Dendritic cell treated with granulocyte-macrophage colony-stimulating factor and Interleukin-4, amounts not matched to agents 40 ng/mL and 50 ng/mL, for 4 days (primary cell): ENCODE results near the gene DNAH8.

Experiments
- H3K27ac Mint-ChIP-seq: one replicate; pipeline ENCODE4 v1.8.0; 2022; ENCODE audit warnings: mild to moderate bottlenecking, mixed read lengths
- H3K27me3 Mint-ChIP-seq: one replicate; pipeline ENCODE4 v1.8.0; 2022; ENCODE audit warnings: mild to moderate bottlenecking, mixed read lengths
- H3K36me3 Mint-ChIP-seq: one replicate; pipeline ENCODE4 v1.8.0; 2022; ENCODE audit warnings: low read depth, mixed read lengths
- H3K4me1 Mint-ChIP-seq: one replicate; pipeline ENCODE4 v1.8.0; 2022; ENCODE audit warnings: low read depth, mixed read lengths
- H3K4me3 Mint-ChIP-seq: one replicate; pipeline ENCODE4 v1.8.0; 2022; ENCODE audit warnings: mild to moderate bottlenecking, moderate library complexity, mixed read lengths
- H3K9me3 Mint-ChIP-seq: one replicate; pipeline ENCODE4 v1.8.0; 2022; ENCODE audit warnings: mixed read lengths
- intact Hi-C: fragments of 100-400 bp; cut with micrococcal nuclease; formaldehyde crosslinking; loops from one replicate; pipeline ENCODE4 v1.15.0; 2022

Gene DNAH8

GRCh38 chr6:39048481-39049399 is 333.6 kb downstream of the DNAH8 start, which contains the start of gene GLP1R:
Gene GLP1R, plus strand, starts transcription at chr6:39048781. Its CDS starts 60 bp downstream, at chr6:39048841.
- Mint-ChIP-seq H3K4me3 (peak within 1 kb of the TSS; percentile 52), H3K27me3 (peaks cover 72% of the 10 kb centered on the region), H3K9me3 (no peaks in the 10 kb centered on the region), H3K36me3 (no peaks in the 10 kb centered on the region), H3K27ac (no peak within 1 kb of the TSS), H3K4me1 (peaks cover 30% of the 10 kb centered on the region)
- intact Hi-C loops: no loop called here

GRCh38 chr6:39049575-39050283 is 334.6 kb downstream of the DNAH8 start:
- no peaks in the 10 kb centered on the region for H3K9me3 Mint-ChIP-seq
- no peak overlapping the region for H3K4me3 Mint-ChIP-seq
- no peaks in the 10 kb centered on the region for H3K36me3 Mint-ChIP-seq
- H3K4me1 Mint-ChIP-seq: peaks cover 39% of the 10 kb centered on the region
- intact Hi-C loops: no loop called here
- peaks cover 68% of the 10 kb centered on the region for H3K27me3 Mint-ChIP-seq
- no peak overlapping the region for H3K27ac Mint-ChIP-seq

GRCh38 chr6:39050453-39051112 is 335.5 kb downstream of the DNAH8 start:
- no peaks in the 10 kb centered on the region for H3K36me3 Mint-ChIP-seq
- peaks cover 39% of the 10 kb centered on the region for H3K4me1 Mint-ChIP-seq
- peaks cover 63% of the 10 kb centered on the region for H3K27me3 Mint-ChIP-seq
- intact Hi-C loops: no loop called here
- no peaks in the 10 kb centered on the region for H3K9me3 Mint-ChIP-seq
- H3K27ac Mint-ChIP-seq: no peak overlapping the region
- no peak overlapping the region for H3K4me3 Mint-ChIP-seq

GRCh38 chr6:39051399-39052122 is 336.4 kb downstream of the DNAH8 start:
- H3K27ac Mint-ChIP-seq: peak overlapping the region; percentile 0
- no peaks in the 10 kb centered on the region for H3K9me3 Mint-ChIP-seq
- peaks cover 39% of the 10 kb centered on the region for H3K4me1 Mint-ChIP-seq
- H3K36me3 Mint-ChIP-seq: no peaks in the 10 kb centered on the region
- intact Hi-C loops: no loop called here
- peaks cover 58% of the 10 kb centered on the region for H3K27me3 Mint-ChIP-seq
- no peak overlapping the region for H3K4me3 Mint-ChIP-seq

- Mint-ChIP-seq H3K27ac (peak overlapping the region; percentile 65), H3K27me3 (peaks cover 44% of the 10 kb centered on the region), H3K9me3 (no peaks in the 10 kb centered on the region), H3K4me3 (no peak overlapping the region), H3K4me1 (peaks cover 39% of the 10 kb centered on the region), H3K36me3 (no peaks in the 10 kb centered on the region)
- intact Hi-C loops: no loop called here
These were observed 338.0 kb downstream of the DNAH8 start for GRCh38 chr6:39053016-39053624.

- peaks cover 37% of the 10 kb centered on the region for H3K4me1 Mint-ChIP-seq
- intact Hi-C loops: no loop called here
- no peaks in the 10 kb centered on the region for H3K9me3 Mint-ChIP-seq
- H3K36me3 Mint-ChIP-seq: no peaks in the 10 kb centered on the region
- no peak overlapping the region for H3K4me3 Mint-ChIP-seq
- peak overlapping the region; percentile 65 for H3K27ac Mint-ChIP-seq
- H3K27me3 Mint-ChIP-seq: peaks cover 37% of the 10 kb centered on the region
These were observed 338.9 kb downstream of the DNAH8 start for GRCh38 chr6:39053854-39054576.

GRCh38 chr6:39054577-39055142 is 339.5 kb downstream of the DNAH8 start:
- H3K27me3 Mint-ChIP-seq: peaks cover 30% of the 10 kb centered on the region
- peaks cover 34% of the 10 kb centered on the region for H3K4me1 Mint-ChIP-seq
- H3K27ac Mint-ChIP-seq: peak overlapping the region; percentile 65
- intact Hi-C loops: no loop called here
- H3K36me3 Mint-ChIP-seq: no peaks in the 10 kb centered on the region
- H3K4me3 Mint-ChIP-seq: no peak overlapping the region
- no peaks in the 10 kb centered on the region for H3K9me3 Mint-ChIP-seq

GRCh38 chr6:39055661-39056060 is 340.6 kb downstream of the DNAH8 start:
- intact Hi-C loops: no loop called here
- Mint-ChIP-seq H3K27ac (no peak overlapping the region), H3K36me3 (no peaks in the 10 kb centered on the region), H3K27me3 (peaks cover 28% of the 10 kb centered on the region), H3K4me1 (peaks cover 34% of the 10 kb centered on the region), H3K4me3 (no peak overlapping the region), H3K9me3 (no peaks in the 10 kb centered on the region)

- H3K27me3 Mint-ChIP-seq: peaks cover 26% of the 10 kb centered on the region
- peak overlapping the region; percentile 30 for H3K27ac Mint-ChIP-seq
- intact Hi-C loops: no loop called here
- H3K36me3 Mint-ChIP-seq: no peaks in the 10 kb centered on the region
- peaks cover 31% of the 10 kb centered on the region for H3K4me1 Mint-ChIP-seq
- H3K9me3 Mint-ChIP-seq: no peaks in the 10 kb centered on the region
- H3K4me3 Mint-ChIP-seq: no peak overlapping the region
These were observed 341.1 kb downstream of the DNAH8 start for GRCh38 chr6:39056191-39056590.

- H3K36me3 Mint-ChIP-seq: no peaks in the 10 kb centered on the region
- H3K4me3 Mint-ChIP-seq: no peak overlapping the region
These were observed 341.6 kb downstream of the DNAH8 start for GRCh38 chr6:39056681-39057080.

GRCh38 chr6:39057251-39058155 is 342.4 kb downstream of the DNAH8 start:
- no peak overlapping the region for H3K27ac Mint-ChIP-seq
- H3K9me3 Mint-ChIP-seq: no peaks in the 10 kb centered on the region

More at GRCh38 chr6:39056681-39057080, 341.6 kb downstream of the DNAH8 start:
- no peaks in the 10 kb centered on the region for H3K9me3 Mint-ChIP-seq
- peaks cover 26% of the 10 kb centered on the region for H3K4me1 Mint-ChIP-seq
- H3K27me3 Mint-ChIP-seq: peaks cover 22% of the 10 kb centered on the region
- H3K27ac Mint-ChIP-seq: peak overlapping the region; percentile 30
- intact Hi-C loops: no loop called here

More at GRCh38 chr6:39057251-39058155, 342.4 kb downstream of the DNAH8 start:
- H3K4me3 Mint-ChIP-seq: no peak overlapping the region
- peaks cover 22% of the 10 kb centered on the region for H3K4me1 Mint-ChIP-seq
- H3K27me3 Mint-ChIP-seq: peaks cover 18% of the 10 kb centered on the region
- intact Hi-C loops: no loop called here
- no peaks in the 10 kb centered on the region for H3K36me3 Mint-ChIP-seq
